ENCODE data around the gene FGD1. TPM values are rescaled to one million over a fixed set of nuclear protein-coding genes. Genes with fewer than 3 reads are reported as not detected.

Gene FGD1
- total and polyA plus RNA-seq, 2 of the 13 experiments (the other 11 are each of a cell fraction or from before 2014, with no cell fraction given): 0.36 to 0.62 TPM

DNA sequence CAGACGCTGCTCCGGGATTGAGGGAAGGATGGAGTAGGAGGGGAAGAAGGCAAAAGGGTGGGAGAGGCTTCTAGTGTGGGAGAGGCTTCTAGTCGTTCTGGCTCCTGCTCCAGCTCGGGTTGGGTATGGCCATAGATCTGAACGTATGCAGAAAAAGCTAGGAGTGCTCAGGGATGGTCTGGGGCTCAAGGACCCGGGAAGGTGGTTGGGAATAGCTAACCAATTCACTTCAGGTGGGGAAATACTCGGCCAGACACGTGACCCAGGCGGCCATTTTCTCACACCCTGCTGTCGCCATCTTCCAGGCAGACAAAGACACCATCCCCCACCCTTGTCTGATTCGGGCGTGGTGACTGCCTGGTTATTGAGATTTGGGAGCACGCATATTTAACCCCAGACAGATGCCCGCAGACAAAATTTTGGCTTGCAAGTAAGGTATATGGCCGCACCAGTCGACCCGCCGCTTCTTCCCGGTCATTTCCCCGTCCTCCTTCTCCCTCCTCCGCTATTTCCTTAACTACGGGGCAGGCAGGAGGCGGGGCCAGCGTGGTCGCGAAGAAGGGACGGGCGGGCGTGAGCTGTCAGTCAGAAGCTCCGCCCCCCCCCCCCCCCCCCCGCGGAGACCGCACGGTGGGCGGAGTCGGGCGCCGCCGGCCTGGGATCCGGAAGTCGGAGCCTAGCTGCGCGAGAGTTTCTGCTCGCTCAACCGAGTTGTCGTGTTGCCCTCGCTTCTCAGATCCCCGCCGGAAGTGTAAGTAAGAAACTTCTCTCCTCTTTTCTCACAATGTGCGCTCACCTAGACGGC is 33.7 kb upstream of the FGD1 start, which contains the start of gene GNL3L (continued):
- TF ChIP-seq, protein P1, sequence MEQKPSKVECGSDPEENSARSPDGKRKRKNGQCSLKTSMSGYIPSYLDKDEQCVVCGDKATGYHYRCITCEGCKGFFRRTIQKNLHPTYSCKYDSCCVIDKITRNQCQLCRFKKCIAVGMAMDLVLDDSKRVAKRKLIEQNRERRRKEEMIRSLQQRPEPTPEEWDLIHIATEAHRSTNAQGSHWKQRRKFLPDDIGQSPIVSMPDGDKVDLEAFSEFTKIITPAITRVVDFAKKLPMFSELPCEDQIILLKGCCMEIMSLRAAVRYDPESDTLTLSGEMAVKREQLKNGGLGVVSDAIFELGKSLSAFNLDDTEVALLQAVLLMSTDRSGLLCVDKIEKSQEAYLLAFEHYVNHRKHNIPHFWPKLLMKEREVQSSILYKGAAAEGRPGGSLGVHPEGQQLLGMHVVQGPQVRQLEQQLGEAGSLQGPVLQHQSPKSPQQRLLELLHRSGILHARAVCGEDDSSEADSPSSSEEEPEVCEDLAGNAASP (CRISPR knock-in tag; IDR thresholded peaks at IDR 0.05; ENCODE audit: borderline replicate concordance): 0 out of 2 replicates have a peak, but pooled peaks have one; percentile 10
- TF ChIP-seq YY1 (IDR thresholded peaks at IDR 0.05; ENCODE audit: insufficient read depth, insufficient replicate concordance, low read depth, low read length) (peak; percentile 93), ETV5 (CRISPR knock-in tag; IDR thresholded peaks at IDR 0.05; ENCODE audit: borderline replicate concordance) (peak; percentile 43; the same call in 1 of the 2 replicates), ZNF230 (CRISPR knock-in tag; IDR thresholded peaks at IDR 0.05) (peak; percentile 49; the same call in 1 of the 2 replicates), YEATS2 (CRISPR knock-in tag; IDR thresholded peaks at IDR 0.05; ENCODE audit: borderline replicate concordance) (0 out of 2 replicates have a peak, but pooled peaks have one; percentile 40), ZBTB8A (CRISPR knock-in tag; IDR thresholded peaks at IDR 0.05; ENCODE audit: borderline replicate concordance, low read depth) (no peak), ZFX (CRISPR knock-in tag; IDR thresholded peaks at IDR 0.05; ENCODE audit: low read depth) (peak; percentile 19; the same call in 1 of the 2 replicates), ZNF644 (CRISPR knock-in tag; IDR thresholded peaks at IDR 0.05; ENCODE audit: low read depth) (0 out of 2 replicates have a peak, but pooled peaks have one; percentile 36), GABPA (IDR thresholded peaks at IDR 0.05; ENCODE audit: low read depth, low read length) (peak; percentile 42; the same call in 1 of the 2 replicates), GABPA (CRISPR knock-in tag; IDR thresholded peaks at IDR 0.05; ENCODE audit: low read depth) (peak; percentile 81), TAF1 (CRISPR knock-in tag; IDR thresholded peaks at IDR 0.05) (peak; percentile 70; the same call in 1 of the 2 replicates), HDAC1 (CRISPR knock-in tag; IDR thresholded peaks at IDR 0.05) (peak; percentile 35; the same call in 1 of the 2 replicates), POLR2A (IDR thresholded peaks at IDR 0.05; ENCODE audit: insufficient read depth in 1 of 2, low read depth in 2 of 2, low read length in 2 of 2) (peak; percentile 65 to 67)
- TF ChIP-seq, protein P2, sequence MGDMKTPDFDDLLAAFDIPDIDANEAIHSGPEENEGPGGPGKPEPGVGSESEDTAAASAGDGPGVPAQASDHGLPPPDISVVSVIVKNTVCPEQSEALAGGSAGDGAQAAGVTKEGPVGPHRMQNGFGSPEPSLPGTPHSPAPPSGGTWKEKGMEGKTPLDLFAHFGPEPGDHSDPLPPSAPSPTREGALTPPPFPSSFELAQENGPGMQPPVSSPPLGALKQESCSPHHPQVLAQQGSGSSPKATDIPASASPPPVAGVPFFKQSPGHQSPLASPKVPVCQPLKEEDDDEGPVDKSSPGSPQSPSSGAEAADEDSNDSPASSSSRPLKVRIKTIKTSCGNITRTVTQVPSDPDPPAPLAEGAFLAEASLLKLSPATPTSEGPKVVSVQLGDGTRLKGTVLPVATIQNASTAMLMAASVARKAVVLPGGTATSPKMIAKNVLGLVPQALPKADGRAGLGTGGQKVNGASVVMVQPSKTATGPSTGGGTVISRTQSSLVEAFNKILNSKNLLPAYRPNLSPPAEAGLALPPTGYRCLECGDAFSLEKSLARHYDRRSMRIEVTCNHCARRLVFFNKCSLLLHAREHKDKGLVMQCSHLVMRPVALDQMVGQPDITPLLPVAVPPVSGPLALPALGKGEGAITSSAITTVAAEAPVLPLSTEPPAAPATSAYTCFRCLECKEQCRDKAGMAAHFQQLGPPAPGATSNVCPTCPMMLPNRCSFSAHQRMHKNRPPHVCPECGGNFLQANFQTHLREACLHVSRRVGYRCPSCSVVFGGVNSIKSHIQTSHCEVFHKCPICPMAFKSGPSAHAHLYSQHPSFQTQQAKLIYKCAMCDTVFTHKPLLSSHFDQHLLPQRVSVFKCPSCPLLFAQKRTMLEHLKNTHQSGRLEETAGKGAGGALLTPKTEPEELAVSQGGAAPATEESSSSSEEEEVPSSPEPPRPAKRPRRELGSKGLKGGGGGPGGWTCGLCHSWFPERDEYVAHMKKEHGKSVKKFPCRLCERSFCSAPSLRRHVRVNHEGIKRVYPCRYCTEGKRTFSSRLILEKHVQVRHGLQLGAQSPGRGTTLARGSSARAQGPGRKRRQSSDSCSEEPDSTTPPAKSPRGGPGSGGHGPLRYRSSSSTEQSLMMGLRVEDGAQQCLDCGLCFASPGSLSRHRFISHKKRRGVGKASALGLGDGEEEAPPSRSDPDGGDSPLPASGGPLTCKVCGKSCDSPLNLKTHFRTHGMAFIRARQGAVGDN (CRISPR knock-in tag; IDR thresholded peaks at IDR 0.05): peak; percentile 78
- TF ChIP-seq, protein P3, sequence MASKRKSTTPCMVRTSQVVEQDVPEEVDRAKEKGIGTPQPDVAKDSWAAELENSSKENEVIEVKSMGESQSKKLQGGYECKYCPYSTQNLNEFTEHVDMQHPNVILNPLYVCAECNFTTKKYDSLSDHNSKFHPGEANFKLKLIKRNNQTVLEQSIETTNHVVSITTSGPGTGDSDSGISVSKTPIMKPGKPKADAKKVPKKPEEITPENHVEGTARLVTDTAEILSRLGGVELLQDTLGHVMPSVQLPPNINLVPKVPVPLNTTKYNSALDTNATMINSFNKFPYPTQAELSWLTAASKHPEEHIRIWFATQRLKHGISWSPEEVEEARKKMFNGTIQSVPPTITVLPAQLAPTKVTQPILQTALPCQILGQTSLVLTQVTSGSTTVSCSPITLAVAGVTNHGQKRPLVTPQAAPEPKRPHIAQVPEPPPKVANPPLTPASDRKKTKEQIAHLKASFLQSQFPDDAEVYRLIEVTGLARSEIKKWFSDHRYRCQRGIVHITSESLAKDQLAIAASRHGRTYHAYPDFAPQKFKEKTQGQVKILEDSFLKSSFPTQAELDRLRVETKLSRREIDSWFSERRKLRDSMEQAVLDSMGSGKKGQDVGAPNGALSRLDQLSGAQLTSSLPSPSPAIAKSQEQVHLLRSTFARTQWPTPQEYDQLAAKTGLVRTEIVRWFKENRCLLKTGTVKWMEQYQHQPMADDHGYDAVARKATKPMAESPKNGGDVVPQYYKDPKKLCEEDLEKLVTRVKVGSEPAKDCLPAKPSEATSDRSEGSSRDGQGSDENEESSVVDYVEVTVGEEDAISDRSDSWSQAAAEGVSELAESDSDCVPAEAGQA (IDR thresholded peaks at IDR 0.05; ENCODE audit: low read depth): peak; percentile 76
- TF ChIP-seq, protein P3 (CRISPR knock-in tag; IDR thresholded peaks at IDR 0.05; ENCODE audit: borderline replicate concordance): no peak
- TF ChIP-seq, protein P4, sequence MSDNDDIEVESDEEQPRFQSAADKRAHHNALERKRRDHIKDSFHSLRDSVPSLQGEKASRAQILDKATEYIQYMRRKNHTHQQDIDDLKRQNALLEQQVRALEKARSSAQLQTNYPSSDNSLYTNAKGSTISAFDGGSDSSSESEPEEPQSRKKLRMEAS (IDR thresholded peaks at IDR 0.05): peak; percentile 84

Data from HepG2 (cell line).